Endometrium (tissue), 2 donors: Measurements from ENCODE around the gene ABAT.

Experiments used
- FAIRE-seq: peaks from 2 replicates; lab custom pipeline; 2012; peaks lifted over from hg19 to GRCh38; lab: Jason Lieb, UNC
- donor health status: control.
- donor health status: control.

Gene ABAT

GRCh38 chr16:8818504-8819270 is 144.3 kb downstream of the ABAT start:
- no peak for FAIRE-seq

GRCh38 chr16:8819411-8820034 is 145.1 kb downstream of the ABAT start:
- FAIRE-seq: no peak

DNA sequence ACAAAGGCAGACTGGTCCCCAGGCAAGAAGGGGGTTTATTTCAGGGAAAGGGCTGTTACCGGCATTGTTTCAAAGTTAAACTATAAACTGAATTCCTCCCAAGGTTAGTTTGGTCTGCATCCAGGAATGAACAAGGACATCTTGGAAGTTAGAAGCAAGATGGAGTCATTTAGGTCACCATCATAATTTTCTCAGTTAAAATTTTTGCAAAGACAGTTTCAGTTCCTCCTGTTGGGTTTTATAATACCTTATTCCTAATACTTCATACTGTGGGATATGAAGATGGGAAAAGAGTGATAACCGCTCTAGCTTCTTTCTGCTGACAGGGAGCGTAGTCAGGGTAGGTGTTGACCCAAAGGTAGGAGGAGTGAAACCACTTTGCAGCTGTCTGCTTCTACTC is 148.0 kb downstream of the ABAT start:
- FAIRE-seq: no peak

DNA sequence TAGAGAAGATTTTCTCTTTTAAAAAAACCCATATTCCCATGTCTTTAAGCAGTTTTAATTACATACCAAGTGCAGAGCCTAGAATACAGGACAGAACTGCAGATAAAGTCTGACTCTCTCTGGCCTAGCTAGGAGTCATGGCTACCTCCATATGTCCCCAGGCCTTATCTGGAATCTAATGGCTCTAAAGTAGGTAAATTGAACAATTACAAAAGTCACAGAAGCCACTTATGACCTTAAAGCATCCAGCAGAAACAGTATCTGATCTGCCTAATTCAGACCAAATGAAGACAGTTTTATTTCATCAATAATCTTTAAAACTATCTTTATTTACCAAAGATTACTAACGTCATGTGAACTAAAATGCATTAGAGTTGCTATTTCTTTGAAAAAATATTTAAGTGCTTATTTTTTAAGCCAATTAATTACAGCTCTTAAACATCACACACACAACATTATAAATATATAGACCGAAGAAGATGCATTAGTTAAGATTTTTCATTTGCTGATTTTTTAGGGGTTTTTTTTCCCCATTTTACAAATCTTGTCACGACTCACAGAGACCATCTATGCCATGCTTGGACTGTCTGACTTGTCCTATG is 152.0 kb downstream of the ABAT start:
- FAIRE-seq: no peak

- FAIRE-seq: no peak
Observed at GRCh38 chr16:8828541-8829165, 154.2 kb downstream of the ABAT start.

DNA sequence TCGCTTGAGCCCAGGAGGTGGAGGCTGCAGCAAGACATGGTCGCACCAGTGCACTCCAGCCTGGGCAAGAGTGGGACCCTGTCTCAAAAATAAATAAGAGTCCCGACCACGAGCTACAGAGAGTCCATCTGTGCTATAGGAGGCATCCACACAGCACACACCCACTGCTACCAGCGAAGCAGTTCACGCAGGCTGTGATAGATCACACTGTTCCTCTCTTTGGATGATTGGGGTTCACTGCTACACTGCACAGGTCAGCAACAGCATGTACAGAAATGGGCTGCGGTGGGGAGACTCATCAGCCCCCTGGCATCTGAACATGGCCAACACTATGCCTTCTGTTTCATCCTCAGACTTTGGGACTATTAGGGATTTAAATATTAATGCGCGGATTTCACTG is 157.0 kb downstream of the ABAT start:
- no peak for FAIRE-seq

DNA sequence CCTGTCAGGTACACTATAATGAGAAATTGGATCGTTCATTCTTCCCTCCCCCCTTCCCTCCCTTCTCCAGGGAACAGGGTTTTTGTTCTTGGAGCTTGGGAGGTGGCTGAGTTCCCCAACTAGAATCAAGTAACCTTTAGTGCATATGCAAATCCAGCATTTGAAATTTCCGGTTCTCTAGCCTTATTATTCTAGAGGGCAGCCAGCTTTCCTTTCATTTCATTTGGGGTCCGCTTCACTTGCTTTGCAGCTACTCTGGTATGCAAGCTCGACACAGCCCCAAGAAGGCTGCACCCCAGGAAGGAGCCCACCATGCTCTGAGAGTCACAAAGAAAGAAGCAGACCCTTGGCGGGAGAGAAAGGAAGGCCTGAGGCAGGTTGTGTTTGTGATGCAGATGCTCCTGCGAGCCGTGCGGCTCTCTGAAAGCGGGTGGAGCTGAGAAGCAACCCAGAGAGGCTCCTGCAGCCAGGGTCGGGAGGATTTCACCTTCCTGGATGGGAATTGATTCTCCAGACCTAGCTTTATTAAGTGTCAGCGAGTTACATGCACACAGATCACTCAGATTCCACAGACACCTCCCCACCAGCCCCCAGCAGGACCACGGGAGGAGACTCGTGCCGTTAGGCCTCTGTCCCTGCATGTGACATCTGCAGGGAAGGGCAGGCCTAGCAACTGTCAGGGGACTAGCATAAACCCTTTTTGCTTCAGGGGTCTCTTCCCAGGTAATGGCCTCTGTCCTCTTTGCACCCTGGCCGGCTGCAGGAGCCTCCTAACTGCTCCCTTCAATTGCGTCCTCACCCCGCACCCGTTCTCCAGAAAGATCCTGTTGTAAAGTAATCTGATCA is 157.7 kb downstream of the ABAT start:
- no peak for FAIRE-seq

- no peak for FAIRE-seq
Observed at GRCh38 chr16:8832717-8833105, 158.3 kb downstream of the ABAT start.
